Renal cortex interstitium (tissue), 15 donors: ENCODE measurements around the gene AP2A1. TPM values are rescaled to one million over a fixed set of nuclear protein-coding genes. Genes with fewer than 3 reads are reported as not detected.
A peak's percentile ranks its signal among the peaks of the same experiment; 100 is the strongest.
"Not testable (repeated sequence)": the region's sequence is repeated elsewhere in the genome, so short reads cannot be mapped to it uniquely, and the experiment has no call there.

ENCODE experiments used
- DNase-seq, 11 donors: peaks; one replicate each; pipeline ENCODE4 v3.0.0-alpha.2; 2013; ENCODE audit warnings: low read depth in 9 of 11, low spot score in 4 of 11; ENCODE audit errors: extremely low read depth in 1 of 11
- long read RNA-seq, 16 experiments: transcript quantifications; one replicate each; lab custom pipeline, GENCODE V29; 2026
- polyA plus RNA-seq, 3 donors: library from polyadenylated mRNA; unstranded; fragments of 120-200 nt; gene quantifications; one replicate each; pipeline ENCODE4 v1.2.1, GENCODE V29; 2013; ENCODE audit not compliant: insufficient read length in 3 of 3

The AP2A1 gene
- 10 to 100 TPM; 44.5 to 69.2 (median 66.9) TPM for polyA plus RNA-seq
- long read RNA-seq, donor 1, transcript AP2A1-208 (1 exons, 2,238 nt) = major isoform, 18 of 44 reads
- long read RNA-seq, donor 1, partial matches to known transcripts = 11 of 44 reads
- long read RNA-seq, donor 1, other reads (novel, unspliced or antisense) = 13 of 44 reads
- long read RNA-seq, donor 2, transcript AP2A1-208 (1 exons, 2,238 nt) = major isoform, 19 of 33 reads
- long read RNA-seq, donor 2, partial matches to known transcripts = 10 of 33 reads
- long read RNA-seq, donor 2, other reads (novel, unspliced or antisense) = 0 of 33 reads
- long read RNA-seq, donor 3, transcript AP2A1-201 (23 exons, 3,388 nt) = minor isoform, 13 of 103 reads
- long read RNA-seq, donor 3, transcript AP2A1-208 (1 exons, 2,238 nt) = major isoform, 14 of 103 reads
- long read RNA-seq, donor 3, partial matches to known transcripts = 43 of 103 reads
- long read RNA-seq, donor 3, other reads (novel, unspliced or antisense) = 32 of 103 reads
- long read RNA-seq, donor 4, transcript AP2A1-201 (23 exons, 3,388 nt) = minor isoform, 5 of 209 reads
- long read RNA-seq, donor 4, transcript AP2A1-208 (1 exons, 2,238 nt) = major isoform, 16 of 209 reads
- long read RNA-seq, donor 4, partial matches to known transcripts = 178 of 209 reads
- long read RNA-seq, donor 4, other reads (novel, unspliced or antisense) = 9 of 209 reads
- long read RNA-seq, donor 5, transcript AP2A1-201 (23 exons, 3,388 nt) = minor isoform, 10 of 119 reads
- long read RNA-seq, donor 5, transcript AP2A1-208 (1 exons, 2,238 nt) = major isoform, 23 of 119 reads
- long read RNA-seq, donor 5, partial matches to known transcripts = 59 of 119 reads
- long read RNA-seq, donor 5, other reads (novel, unspliced or antisense) = 26 of 119 reads
- long read RNA-seq, donor 6, transcript AP2A1-208 (1 exons, 2,238 nt) = major isoform, 21 of 38 reads
- long read RNA-seq, donor 6, partial matches to known transcripts = 14 of 38 reads
- long read RNA-seq, donor 6, other reads (novel, unspliced or antisense) = 0 of 38 reads
- long read RNA-seq, donor 7, transcript AP2A1-208 (1 exons, 2,238 nt) = major isoform, 23 of 33 reads
- long read RNA-seq, donor 7, partial matches to known transcripts = 6 of 33 reads
- long read RNA-seq, donor 7, other reads (novel, unspliced or antisense) = 0 of 33 reads
- long read RNA-seq, donor 8, transcript AP2A1-201 (23 exons, 3,388 nt) = minor isoform, 5 of 113 reads
- long read RNA-seq, donor 8, transcript AP2A1-208 (1 exons, 2,238 nt) = major isoform, 36 of 113 reads
- long read RNA-seq, donor 8, partial matches to known transcripts = 70 of 113 reads
- long read RNA-seq, donor 8, other reads (novel, unspliced or antisense) = 0 of 113 reads
- long read RNA-seq, donor 9, transcript AP2A1-208 (1 exons, 2,238 nt) = major isoform, 20 of 72 reads
- long read RNA-seq, donor 9, partial matches to known transcripts = 33 of 72 reads
- long read RNA-seq, donor 9, other reads (novel, unspliced or antisense) = 16 of 72 reads
- long read RNA-seq, donor 10, transcript AP2A1-208 (1 exons, 2,238 nt) = major isoform, 19 of 44 reads
- long read RNA-seq, donor 10, partial matches to known transcripts = 20 of 44 reads
- long read RNA-seq, donor 10, other reads (novel, unspliced or antisense) = 0 of 44 reads
- long read RNA-seq, donor 11, partial matches to known transcripts = 0 of 8 reads
- long read RNA-seq, donor 11, other reads (novel, unspliced or antisense) = 0 of 8 reads
- long read RNA-seq, donor 12, transcript AP2A1-208 (1 exons, 2,238 nt) = major isoform, 21 of 23 reads
- long read RNA-seq, donor 12, partial matches to known transcripts = 0 of 23 reads
- long read RNA-seq, donor 12, other reads (novel, unspliced or antisense) = 0 of 23 reads
- long read RNA-seq, donor 13, transcript AP2A1-208 (1 exons, 2,238 nt) = major isoform, 20 of 170 reads
- long read RNA-seq, donor 13, transcript AP2A1-201 (23 exons, 3,388 nt) = minor isoform, 6 of 170 reads
- long read RNA-seq, donor 13, partial matches to known transcripts = 127 of 170 reads
- long read RNA-seq, donor 13, other reads (novel, unspliced or antisense) = 15 of 170 reads
- long read RNA-seq, donor 14, transcript AP2A1-208 (1 exons, 2,238 nt) = major isoform, 13 of 15 reads
- long read RNA-seq, donor 14, partial matches to known transcripts = 0 of 15 reads
- long read RNA-seq, donor 14, other reads (novel, unspliced or antisense) = 0 of 15 reads
- long read RNA-seq, donor 15, partial matches to known transcripts = 5 of 11 reads
- long read RNA-seq, donor 15, other reads (novel, unspliced or antisense) = 0 of 11 reads
- long read RNA-seq, donor 16, transcript AP2A1-201 (23 exons, 3,388 nt) = minor isoform, 21 of 200 reads
- long read RNA-seq, donor 16, transcript AP2A1-208 (1 exons, 2,238 nt) = major isoform, 39 of 200 reads
- long read RNA-seq, donor 16, partial matches to known transcripts = 106 of 200 reads
- long read RNA-seq, donor 16, other reads (novel, unspliced or antisense) = 31 of 200 reads

- DNase-seq = peak in 1 of 11 donors; percentile 47
These were observed at the start of gene AP2A1 for GRCh38 chr19:49766930-49767299. AP2A1 (plus strand) TSS chr19:49767001; CDS start chr19:49767134, 133 bp downstream.

- DNase-seq = no peak
These were observed 48.3 kb upstream of the AP2A1 start for GRCh38 chr19:49718511-49718910.

- no peak for DNase-seq
These were observed 47.8 kb upstream of the AP2A1 start for GRCh38 chr19:49718991-49719390.

GRCh38 chr19:49719420-49719819 is 47.4 kb upstream of the AP2A1 start:
- not testable (repeated sequence) for DNase-seq

GRCh38 chr19:49727217-49728030 is 39.4 kb upstream of the AP2A1 start:
- DNase-seq = peak in 4 of 11 donors; percentile 19 to 33 (median 26)

GRCh38 chr19:49730166-49730565 is 36.6 kb upstream of the AP2A1 start:
- DNase-seq = no peak

- DNase-seq = no peak
These were observed 28.5 kb upstream of the AP2A1 start for GRCh38 chr19:49738268-49738667.

- no peak for DNase-seq
These were observed 27.7 kb upstream of the AP2A1 start for GRCh38 chr19:49739098-49739497.

GRCh38 chr19:49739933-49740332 is 26.9 kb upstream of the AP2A1 start:
- DNase-seq = no peak

GRCh38 chr19:49741210-49741844 is 25.5 kb upstream of the AP2A1 start:
- DNase-seq = no peak

GRCh38 chr19:49744946-49745381 is 21.8 kb upstream of the AP2A1 start:
- DNase-seq = no peak

- DNase-seq = no peak
These were observed 20.4 kb upstream of the AP2A1 start for GRCh38 chr19:49746206-49746958.

GRCh38 chr19:49749055-49749716 is 17.6 kb upstream of the AP2A1 start:
- no peak for DNase-seq

- no peak for DNase-seq
These were observed 17.0 kb upstream of the AP2A1 start for GRCh38 chr19:49749771-49750170.
